Measurements from ENCODE around the gene C9orf153. TPM values are rescaled to one million over a fixed set of nuclear protein-coding genes. Genes with fewer than 3 reads are reported as not detected.

Gene C9orf153
- total and polyA plus RNA-seq, 2 of the 8 experiments (the other 6 are each of a cell fraction or from before 2014, with no cell fraction given): not detected

- TF ChIP-seq KDM1A (IDR thresholded peaks at IDR 0.05; ENCODE audit: borderline replicate concordance, low read length) (no peak), SIN3A (conservative IDR thresholded peaks at IDR 0.05 in 1 of 2, IDR thresholded peaks at IDR 0.05 in 1 of 2; ENCODE audit: low read depth in 1 of 2, low read length in 2 of 2) (no peak), SUZ12 (IDR thresholded peaks at IDR 0.05; ENCODE audit: low read length) (no peak)
These were observed 20.3 kb downstream of the C9orf153 start (continued) for GRCh38 chr9:86238861-86239770.

All from H1 (cell line).